ENCODE data around the gene ROBO1.
"Not testable (repeated sequence)": the region's sequence is repeated elsewhere in the genome, so short reads cannot be mapped to it uniquely, and the experiment has no call there.

Gene ROBO1

DNA sequence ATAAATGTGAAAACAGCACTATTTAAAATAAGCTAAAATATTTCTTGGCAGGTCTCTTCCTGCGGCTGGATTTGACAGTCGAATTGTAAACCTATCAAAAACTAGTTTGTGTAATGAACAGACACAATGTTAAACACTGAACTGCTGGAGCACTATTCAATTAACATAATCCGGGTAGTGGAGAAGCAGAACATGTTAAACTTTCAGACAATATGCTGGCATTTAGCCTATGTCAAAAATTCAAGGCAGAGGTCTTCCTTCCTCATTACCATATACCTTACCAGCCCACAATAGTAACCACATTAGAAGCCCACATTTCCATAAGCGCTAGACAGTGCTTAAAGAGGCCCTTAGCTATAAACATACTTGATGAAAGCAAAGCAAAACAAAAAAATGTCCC lies 1042.9 kb downstream of the ROBO1 start:
- DNase-seq = no peak

DNA sequence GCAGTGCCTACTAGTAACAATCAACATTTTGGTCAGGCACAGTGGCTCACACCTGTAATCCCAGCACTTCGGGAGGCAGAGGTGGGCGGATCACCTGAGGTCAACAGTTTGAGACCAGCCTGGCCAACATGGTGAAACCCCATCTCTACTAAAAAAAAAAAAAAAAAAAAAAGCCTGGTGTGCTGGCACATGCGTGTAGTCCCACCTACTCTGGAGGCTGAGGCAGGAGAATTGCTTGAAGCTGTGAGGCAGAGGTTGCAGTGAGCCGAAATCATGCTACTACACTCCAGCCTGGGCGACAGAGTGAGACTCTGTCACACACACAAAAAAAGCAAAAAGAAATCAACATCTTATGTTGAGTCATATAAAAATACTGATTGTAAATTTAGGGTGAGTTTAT lies 1043.4 kb downstream of the ROBO1 start:
- not testable (repeated sequence) for DNase-seq

DNA sequence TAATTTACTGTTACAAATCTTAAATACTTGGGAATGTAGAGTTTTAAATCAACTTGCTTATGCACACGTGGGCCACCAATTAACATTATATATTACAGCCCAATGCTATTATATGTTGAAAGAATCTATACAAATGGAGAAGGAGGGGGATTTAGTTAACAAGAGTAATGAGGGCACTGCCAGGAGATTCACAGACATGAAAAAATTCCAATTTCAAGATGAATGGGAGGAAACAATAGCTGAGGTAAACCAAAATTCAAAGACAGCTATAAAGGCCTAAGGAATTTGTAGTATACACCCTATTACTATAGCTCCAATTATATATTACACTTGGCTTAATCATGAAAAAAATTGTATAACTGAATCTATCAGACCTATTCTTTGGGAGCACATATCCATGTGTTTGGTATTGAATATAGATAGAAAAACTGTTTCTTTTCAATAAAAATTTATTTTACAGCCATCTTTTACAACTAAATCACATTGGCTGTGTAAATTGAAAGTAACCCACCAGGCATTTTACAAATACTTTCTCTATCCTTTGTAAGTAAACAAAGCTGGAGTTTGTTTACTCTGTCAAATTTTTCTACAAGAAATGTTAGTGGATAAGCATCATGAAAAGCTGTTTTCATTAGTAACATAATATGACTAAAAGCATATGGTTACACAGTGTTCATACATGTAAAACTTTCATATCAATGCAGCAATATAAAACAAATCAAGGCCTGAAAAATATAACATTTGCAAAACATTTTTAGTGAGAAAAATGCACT lies 1045.8 kb downstream of the ROBO1 start:
- DNase-seq = no peak

DNA sequence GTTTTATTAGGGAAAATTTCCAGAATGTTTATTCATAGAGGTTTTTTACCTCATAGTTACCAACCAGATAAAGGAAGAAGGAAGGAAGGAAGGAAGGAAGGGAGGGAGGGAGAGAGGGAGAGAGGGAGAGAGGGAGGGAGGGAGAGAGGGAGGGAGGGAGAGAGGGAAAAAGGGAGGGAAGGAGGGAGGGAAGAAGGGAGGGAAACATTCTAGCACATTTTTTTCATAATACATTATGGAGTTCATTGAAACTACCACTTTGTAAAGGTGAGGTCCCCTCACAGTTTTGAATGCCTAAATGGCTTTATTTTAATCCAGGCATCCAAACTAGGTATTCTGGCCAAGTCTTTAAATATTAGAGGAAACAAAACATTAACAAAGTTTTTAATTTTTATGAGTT lies 1049.1 kb downstream of the ROBO1 start:
- no peak for DNase-seq

DNA sequence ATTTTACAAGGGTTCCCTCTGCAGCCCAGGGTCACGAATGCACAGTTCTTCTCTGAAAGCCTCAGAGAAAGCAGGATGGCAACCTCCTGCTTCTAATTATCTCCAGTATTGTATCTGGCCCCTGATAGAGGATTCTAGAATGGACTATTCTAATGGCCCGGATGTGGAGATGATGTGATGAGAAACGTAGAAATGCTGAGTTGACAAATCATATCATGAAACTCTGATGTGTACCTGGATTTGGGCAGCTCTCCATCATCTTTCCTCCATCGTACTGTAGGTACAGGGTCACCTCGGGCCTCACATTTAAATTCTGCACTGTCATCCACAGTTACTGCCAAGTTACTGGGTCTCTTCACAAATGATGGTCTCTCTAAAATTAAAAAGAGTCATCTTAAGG lies 1050.8 kb downstream of the ROBO1 start:
- no peak for DNase-seq

DNA sequence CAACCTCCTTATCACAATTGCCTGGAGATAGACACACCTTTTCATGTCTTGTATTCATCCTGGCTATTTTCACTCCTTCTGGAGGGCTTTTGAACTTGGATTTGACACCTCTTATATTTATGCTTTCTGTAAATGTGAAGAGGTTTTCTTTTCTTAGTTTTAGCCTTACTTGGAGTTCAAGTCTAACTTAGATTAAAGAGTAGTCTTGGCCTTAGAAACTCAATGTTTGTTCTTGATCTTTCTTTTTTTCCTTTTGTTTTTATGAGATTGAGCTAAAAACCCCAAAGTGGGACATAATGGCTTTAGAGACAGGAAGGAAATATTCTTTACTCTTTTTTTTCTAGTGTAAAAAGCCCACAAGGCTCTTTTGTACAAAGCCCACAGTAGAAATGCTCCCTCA lies 1054.9 kb downstream of the ROBO1 start:
- no peak for DNase-seq

DNA sequence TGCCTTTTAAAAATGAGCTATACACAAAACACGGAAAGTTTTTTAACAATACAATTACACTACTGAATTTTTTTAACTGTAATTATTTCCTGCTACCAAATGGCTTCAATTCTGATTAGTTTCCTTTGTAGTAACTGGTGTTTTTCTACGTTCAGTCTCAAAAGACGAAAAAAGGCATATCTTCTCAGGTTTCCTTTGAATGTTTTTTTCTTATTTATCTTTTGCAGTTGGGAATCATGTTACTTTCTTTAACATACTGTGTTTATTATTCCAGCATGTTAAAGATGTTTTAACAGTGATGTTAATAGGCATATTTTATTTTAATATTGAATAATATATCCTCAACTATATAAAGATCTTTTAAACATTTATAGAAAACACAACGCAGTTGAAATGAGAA lies 1055.5 kb downstream of the ROBO1 start:
- DNase-seq = no peak

DNA sequence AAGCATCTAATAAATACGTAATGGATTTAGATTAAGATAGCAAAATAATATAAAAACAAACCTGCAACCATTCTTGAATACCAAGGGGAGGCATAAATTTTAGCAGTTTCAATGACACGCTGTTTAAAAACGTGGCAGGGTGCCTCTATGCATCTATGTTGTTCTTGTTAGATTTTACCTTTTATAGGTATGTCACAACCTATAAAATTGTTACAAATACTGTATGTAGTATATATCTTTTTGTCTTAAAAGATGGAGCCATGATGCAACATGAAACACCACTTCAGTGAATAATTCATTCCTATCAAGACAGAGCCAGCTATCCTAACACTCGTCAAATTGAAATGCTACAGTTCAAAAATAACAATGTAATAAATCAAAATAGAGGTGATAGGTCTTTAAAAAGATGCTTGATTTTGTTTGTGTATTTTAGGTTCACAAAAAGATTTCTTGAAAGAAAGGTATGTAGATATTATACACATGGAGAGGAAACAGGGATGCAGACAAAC lies 1059.2 kb downstream of the ROBO1 start:
- DNase-seq = no peak

DNA sequence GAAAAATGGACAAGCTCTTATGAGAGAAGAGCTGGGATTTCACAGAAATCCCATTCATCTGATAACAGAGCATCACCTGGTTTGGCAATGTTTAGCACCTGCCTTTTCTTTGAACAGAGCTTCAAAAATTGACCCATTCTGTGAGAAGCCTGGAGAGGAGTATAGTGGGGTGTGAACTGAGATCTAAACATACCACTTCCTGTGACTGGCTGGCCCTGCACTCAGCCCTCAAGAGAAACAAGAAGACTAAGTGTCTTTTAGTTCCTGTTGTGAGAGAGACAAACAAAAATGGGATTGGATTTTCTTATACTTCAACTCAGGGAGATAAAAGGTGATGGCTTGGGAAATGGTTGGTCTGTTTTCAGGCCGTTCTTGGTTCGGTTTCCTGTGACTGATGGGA lies 1060.2 kb downstream of the ROBO1 start:
- DNase-seq = no peak

DNA sequence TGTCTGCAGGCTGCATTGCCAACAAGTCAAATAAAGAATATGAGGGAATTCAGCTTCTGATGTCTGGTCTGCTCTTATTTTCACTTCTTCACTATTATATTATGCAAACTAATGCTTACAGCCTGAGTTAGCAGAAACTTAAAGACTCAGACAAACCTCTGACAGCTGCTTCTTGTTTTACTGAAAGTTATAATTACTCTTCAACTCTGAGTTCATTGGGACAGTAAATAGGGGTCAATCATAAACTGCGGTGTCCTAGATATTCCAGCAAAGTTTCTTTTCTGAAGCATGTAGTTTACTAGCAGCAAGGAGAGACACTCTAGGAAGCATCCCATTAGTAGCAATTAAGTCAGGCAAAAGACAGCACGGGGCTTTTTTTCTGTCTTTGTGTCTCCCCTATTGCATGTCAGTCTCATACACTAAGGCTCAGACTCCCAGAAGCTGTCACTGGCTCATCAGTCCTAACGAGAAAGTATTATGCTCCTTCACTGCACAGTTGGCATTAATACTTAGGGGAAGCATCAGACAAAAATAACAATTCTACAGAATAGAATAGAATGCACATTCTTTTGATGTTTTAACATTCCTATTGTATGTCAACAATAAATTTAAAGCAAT lies 1060.8 kb downstream of the ROBO1 start:
- no peak for DNase-seq

DNA sequence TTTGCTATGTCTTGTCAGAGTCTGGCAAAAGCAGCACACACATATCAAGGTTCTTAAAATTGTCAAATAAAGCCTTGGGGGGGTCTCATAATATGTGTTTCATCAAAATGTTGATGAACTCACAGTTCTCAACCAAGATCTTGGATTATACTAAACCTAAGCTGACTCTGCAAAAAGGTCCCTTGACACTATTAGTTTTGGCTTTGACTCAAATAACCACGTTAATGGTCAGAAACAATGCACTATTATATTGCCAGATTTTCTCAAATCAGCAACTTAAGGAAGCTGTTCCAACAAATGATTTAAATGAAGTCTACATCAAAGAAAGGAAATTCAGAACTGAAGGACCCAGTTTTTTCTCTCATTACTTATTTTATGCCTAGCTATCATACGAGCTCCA lies 1063.9 kb downstream of the ROBO1 start:
- DNase-seq = no peak

DNA sequence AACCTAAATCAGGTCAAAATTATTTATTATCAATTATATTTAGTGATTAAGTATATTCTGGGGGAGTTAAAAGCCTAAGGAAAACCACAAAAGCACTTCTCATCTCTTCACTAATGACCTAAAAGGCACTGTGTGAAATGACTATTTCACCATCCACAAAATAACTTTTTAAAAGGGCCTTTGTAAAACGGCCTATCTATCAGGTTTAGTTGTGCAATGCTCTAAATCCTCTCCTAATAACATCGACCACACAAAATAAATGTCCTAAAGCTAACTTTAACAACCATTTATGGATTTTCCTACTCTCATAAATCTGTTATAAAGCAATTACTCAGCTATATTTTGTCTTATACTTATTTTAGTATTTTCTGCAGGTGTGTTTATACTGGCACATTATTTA lies 1066.3 kb downstream of the ROBO1 start:
- DNase-seq = no peak

DNA sequence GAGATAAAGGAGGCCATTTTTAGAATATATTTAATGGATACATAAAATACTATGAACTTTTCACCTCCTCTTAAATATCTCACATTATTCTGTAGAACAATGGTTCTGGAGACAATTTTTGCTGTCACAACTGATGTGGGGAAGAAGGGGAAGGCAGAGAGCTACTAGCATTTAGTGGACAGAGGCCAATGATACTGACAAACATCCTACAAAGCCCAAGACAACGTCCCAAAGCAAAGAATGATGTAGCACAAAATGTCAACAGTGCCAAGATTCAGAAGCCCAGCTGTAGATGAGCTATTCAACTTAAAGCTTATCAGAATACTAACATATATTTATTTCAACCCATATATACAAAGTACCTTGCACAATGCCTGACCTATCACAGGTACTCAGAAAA lies 1069.4 kb downstream of the ROBO1 start:
- DNase-seq = no peak

DNA sequence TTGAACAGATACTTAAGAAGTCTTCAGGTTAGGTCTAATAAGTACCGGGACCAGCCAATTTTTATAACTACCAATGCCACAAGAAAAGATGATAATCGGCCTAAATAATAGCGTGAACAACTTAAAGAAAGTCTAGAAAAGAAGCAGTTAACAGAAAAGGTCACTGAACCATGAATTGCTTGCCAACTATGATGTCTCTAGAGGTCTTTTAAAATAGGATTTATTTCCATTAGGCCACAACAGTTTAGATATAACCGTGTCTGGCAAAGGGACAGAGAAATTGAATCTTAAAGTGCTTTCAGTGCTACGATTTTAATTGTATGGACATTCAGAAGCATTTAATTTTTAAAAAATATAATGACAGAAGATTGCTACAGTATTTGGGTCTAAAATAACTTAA lies 1070.4 kb downstream of the ROBO1 start:
- DNase-seq = no peak

DNA sequence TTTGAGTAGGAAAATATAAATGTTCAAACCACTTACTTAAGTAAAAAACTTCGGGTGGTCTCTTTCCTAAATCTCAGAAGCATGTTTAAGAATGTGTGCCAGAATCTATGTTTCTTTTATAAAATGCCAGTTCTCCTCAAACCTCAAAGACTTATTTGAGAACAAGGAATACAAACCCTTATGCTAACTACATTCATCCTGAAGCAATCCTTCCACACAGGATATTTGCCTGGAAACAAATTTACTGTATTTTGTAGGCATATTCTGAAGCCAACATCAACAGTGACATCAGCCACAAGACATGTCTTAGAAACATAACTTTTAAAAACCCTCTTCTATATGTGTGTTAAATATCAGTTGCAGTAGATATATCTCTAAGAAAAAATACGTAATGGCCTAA lies 1077.0 kb downstream of the ROBO1 start:
- DNase-seq = no peak

DNA sequence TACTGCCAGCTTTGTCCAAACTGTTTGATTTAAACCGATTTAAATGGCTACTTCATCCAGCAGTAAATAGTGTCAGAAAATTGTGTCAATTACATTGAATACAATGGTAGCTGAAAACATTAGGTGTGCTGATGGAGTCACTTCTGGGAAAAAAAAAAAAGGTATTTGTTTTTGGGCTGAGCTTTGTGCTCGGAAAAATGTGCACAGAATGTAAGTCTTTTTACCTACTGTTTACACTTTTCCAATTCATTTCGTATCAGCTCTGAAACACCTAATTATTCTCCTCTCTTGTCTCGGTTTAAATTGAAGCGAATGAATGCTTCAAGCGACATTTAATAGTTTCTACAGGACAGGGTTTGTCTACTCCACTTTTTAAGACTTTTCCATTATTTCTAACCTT lies 1078.4 kb downstream of the ROBO1 start:
- DNase-seq = no peak

DNA sequence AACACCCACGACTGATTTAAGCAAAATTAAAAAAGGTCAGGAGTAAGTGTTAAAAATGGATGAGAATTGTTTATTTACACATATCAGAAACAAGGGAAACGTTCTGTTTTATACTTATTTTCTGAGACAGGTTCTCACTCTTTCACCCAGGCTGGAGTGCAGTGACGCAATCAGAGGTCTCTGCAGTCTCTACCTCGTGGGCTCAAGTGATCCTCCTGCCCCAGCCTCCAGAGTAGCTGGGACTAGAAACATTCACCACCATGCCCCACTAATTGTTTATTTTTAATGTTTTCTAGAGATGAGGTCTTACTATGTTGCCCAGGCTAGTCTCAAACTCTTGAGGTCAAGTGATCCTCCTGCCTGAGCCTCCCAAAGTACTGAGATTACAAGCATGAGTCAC lies 1080.3 kb downstream of the ROBO1 start:
- no peak for DNase-seq

DNA sequence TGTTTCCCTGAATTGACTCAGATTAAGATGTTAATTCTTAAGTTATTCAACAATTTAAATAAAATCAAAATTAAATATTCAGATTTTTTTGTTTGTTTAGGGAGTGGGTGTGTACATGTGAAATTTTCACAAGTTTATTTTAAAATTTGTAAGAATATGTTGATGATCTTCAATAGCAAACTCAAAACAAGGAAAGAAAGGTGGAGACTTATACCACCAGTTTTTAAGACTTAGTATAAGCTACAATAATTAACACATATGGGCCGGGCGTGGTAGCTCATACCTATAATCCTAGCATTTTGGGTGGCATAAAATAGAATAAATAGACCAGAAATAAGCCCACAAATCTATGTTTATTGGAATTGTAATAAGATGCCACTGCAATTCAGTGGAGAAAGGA lies 1084.5 kb downstream of the ROBO1 start:
- DNase-seq = no peak

DNA sequence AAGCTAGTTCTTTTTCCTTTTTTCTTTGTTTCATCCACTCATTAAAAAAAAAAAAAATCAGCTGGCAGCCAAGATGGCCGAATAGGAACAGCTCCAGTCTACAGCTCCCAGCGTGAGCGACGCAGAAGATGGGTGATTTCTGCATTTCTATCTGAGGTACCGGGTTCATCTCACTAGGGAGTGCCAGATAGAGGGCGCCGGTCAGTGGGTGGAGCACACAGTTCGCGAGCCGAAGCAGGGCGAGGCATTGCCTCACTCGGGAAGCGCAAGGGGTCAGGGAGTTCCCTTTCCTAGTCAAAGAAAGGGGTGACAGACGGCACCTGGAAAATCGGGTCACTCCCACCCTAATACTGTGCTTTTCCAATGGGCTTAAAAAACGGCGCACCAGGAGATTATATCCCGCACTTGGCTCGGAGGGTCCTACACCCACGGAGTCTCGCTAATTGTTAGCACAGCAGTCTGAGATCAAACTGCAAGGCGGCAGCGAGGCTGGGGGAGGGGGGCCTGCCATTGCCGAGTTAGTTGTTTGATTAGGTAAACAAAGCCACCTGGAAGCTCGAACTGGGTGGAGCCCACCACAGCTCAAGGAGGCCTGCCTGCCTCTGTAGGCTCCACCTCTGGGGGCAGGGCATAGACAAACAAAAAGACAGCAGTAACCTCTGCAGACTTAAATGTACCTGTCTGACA lies 1092.5 kb downstream of the ROBO1 start:
- DNase-seq = not testable (repeated sequence)

DNA sequence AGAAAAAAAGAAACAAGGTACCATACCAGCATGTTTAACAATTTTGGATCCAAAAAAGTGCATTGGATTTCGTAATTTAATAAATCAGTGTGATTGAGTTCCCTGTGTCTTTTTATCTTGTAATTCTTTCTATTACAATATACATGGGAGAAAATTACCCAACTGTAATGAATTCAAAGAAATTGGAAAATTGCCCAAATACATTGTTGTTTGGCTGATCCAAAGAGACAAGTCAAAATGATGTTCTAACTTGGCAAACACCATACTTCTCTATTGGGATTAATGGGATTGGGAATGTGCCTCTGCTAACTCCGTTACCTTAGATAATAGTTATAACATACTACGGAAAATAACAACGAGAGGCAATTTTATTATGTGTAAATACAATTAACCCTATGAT lies 1097.1 kb downstream of the ROBO1 start:
- no peak for DNase-seq

DNA sequence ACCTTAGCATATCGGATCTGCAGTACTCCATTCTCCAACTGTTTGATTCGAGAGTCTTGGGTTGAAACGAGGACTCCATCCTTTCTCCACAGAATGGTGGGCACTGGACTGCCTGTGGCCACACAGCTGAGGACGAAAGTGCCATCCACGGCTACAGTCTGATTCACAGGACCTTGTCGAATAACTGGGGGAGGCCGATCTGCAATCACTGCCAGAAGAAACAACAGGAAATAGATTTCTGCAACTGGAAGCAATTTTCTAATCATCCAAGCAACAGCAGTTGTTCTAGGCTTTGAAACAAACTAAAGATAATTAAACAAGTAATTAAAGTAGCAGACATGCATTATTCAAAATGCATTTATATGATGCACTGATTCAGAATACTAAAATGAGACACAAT lies 1097.7 kb downstream of the ROBO1 start:
- no peak for DNase-seq

DNA sequence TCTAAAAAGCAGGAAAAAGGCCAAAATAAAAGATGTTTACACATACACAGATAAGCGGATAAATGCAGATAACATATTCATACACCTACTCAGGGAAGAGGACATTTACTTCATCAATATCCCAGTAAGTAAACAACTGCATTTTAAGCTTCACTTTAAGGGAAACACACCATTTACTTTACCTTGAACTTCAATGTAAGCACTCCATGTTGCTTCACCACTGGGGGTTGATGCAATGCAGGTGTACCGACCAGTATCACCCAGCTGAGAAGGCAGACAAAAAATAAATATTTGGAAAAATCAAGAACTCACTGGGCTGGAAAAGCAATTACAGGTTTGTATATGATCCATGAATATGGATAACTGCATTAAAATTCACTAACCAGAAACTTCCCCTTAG lies 1099.5 kb downstream of the ROBO1 start:
- no peak for DNase-seq

DNA sequence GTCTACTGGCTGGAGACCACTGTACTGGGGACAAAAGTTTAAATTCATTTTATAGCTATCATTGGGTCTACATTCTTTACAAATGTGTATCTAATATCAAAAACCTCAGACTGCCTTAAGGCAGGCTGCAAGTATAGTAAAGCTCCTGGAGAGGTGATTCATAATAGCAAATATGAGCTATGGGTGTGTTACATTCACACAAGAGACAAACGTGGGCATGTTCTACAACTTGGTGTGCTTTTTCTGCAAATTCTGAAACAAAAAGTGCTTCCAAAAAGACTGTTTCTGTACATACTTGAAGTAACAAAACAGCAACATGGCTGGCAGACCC lies 1101.4 kb downstream of the ROBO1 start:
- no peak for DNase-seq

DNA sequence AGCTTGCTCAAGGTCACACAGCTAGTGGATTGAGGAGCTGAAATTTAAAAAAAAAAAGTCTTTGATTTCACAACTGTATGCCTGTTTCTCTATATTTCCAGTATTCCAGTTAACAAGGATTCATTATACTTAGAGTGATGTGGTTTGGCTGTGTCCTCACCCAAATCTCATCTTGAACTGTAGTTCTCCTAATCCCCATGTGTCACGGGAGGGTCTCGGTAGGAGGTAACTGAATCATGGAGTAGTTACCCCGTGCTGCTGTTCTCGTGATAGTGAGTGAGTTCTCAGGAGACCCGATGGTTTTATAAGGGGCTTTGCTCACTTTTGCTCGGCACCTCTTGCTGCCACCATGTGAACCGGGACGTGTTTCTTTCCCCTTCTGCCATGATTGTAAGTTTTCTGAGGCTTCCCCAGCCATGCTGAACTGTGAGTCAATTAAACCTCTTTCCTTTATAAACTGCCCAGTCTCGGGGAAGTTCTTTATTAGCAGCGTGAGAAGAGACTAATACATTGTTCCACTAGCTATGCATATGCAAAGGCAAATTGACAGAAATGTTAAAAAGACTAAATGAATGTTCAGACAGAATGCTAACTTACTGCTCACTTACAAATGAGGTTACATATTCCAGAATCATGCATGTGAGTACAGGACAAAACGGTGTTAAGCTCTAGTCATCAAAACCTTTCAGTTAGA lies 1101.9 kb downstream of the ROBO1 start:
- no peak for DNase-seq

Measured in CD4-positive, alpha-beta T cell treated with Interleukin-12 subunit alpha and Interleukin-12 subunit beta, for 1 hour (primary cell).